Measurements from ENCODE around the gene SATB1.

Gene SATB1

GRCh38 chr3:18425641-18426257 is 610 bp upstream of the SATB1 start (continued):
- TF ChIP-seq RBAK (tag by site-specific recombination; IDR thresholded peaks at IDR 0.05) (no peak), ZNF146 (tag by site-specific recombination; IDR thresholded peaks at IDR 0.05) (no peak), ZBTB49 (tag by site-specific recombination; IDR thresholded peaks at IDR 0.05; ENCODE audit: low read depth) (no peak), HIC1 (tag by site-specific recombination; IDR thresholded peaks at IDR 0.05) (peak; percentile 65; the same call in 1 of the 2 replicates), ZNF138 (tag by site-specific recombination; IDR thresholded peaks at IDR 0.05; ENCODE audit: borderline replicate concordance) (no peak), ZFHX2 (tag by site-specific recombination; conservative IDR thresholded peaks at IDR 0.05) (peak; percentile 91), ZSCAN23 (tag by site-specific recombination; IDR thresholded peaks at IDR 0.05) (no peak), PRDM6 (tag by site-specific recombination; IDR thresholded peaks at IDR 0.05) (no peak), ZNF398 (tag by site-specific recombination; IDR thresholded peaks at IDR 0.05) (peak; percentile 98), ZNF211 (tag by site-specific recombination; IDR thresholded peaks at IDR 0.05; ENCODE audit: low read depth) (no peak), ZNF112 (tag by site-specific recombination; IDR thresholded peaks at IDR 0.05) (no peak), ZBTB44 (tag by site-specific recombination; IDR thresholded peaks at IDR 0.05) (no peak), MEIS1 (CRISPR knock-in tag; IDR thresholded peaks at IDR 0.05; ENCODE audit: borderline replicate concordance) (no peak), ZNF18 (tag by site-specific recombination; IDR thresholded peaks at IDR 0.05) (no peak), ZNF214 (tag by site-specific recombination; IDR thresholded peaks at IDR 0.05; ENCODE audit: borderline replicate concordance) (no peak), EGR2 (tag by site-specific recombination; IDR thresholded peaks at IDR 0.05; ENCODE audit: low read depth) (peak; percentile 70), ZNF362 (tag by site-specific recombination; IDR thresholded peaks at IDR 0.05) (no peak), YY1 (tag by site-specific recombination; IDR thresholded peaks at IDR 0.05) (no peak), ZNF37A (tag by site-specific recombination; IDR thresholded peaks at IDR 0.05) (no peak), ZNF548 (tag by site-specific recombination; IDR thresholded peaks at IDR 0.05) (no peak), ZNF350 (tag by site-specific recombination; IDR thresholded peaks at IDR 0.05) (no peak), ZNF514 (tag by site-specific recombination; IDR thresholded peaks at IDR 0.05) (no peak), ZNF10 (tag by site-specific recombination; IDR thresholded peaks at IDR 0.05) (no peak), ZNF266 (tag by site-specific recombination; IDR thresholded peaks at IDR 0.05; ENCODE audit: low read depth) (no peak), ATF2 (tag by site-specific recombination; IDR thresholded peaks at IDR 0.05; ENCODE audit: low read depth) (no peak), ZNF426 (tag by site-specific recombination; IDR thresholded peaks at IDR 0.05) (no peak)
